Heart left ventricle (tissue), 13 donors: Measurements from ENCODE around the gene GLB1L2.

Experiments
- CTCF ChIP-seq, 12 donors: fragments of 200-600 bp; sonication (generic) in 4 of 12; IDR thresholded peaks; one replicate each; pipeline versions ENCODE4 v1.5.0 to v1.8.0; 2018 to 2022; ENCODE audit warnings: antibody characterized with exemption in 12 of 12, mild to moderate bottlenecking in 5 of 12
- POLR2A ChIP-seq, 2 donors: fragments of 450-650 bp; IDR thresholded peaks; one replicate each; pipeline ENCODE4 v1.6.1; 2017; ENCODE audit warnings: antibody characterized with exemption in 2 of 2, mild to moderate bottlenecking in 2 of 2, moderate library complexity in 2 of 2
- donor health status: ischemic (EF 13 %, LVEDD 7.1; RV severe dilation, severe dysfunction).
- donor health status: DM: no; HTN: yes; CAD: no.
- donor health status: DM: no; HTN: no; CAD: no.
- donor health status: ischemic (EF 25% LVEDD 6.9; RV normal size, moderate dysfunction).
- donor health status: ischemic (EF 25% LVEDD 5.7; RV mildly dilated, moderate dysfunction).
- donor health status: ischemic (EF 35%, LVEDD 5.7; RV mildly dilated, moderate dysfunction).
- donor health status: nonischemic (EF 11% LVEDD 7.7; RV severe dilation, severe dysfunction).
- donor health status: DM: yes; HTN: yes; CAD: no.
- donor health status: PGD.
- donor health status: ischemic (EF 29% LVEDD 5.4; RV normal size, mild dysfunction).
- donor health status: nonischemic (EF 23%, LVEDD 6.1; RV moderate dilation, normal function).

- TF ChIP-seq POLR2A (IDR thresholded peaks at IDR 0.05) (no peak), CTCF (IDR thresholded peaks at IDR 0.05) (no peak)
Measured at GRCh38 chr11:134407923-134408322, 76.1 kb downstream of the GLB1L2 start.
